Kidney (tissue), 14 donors: ENCODE measurements around the gene DDX46. TPM values are rescaled to one million over a fixed set of nuclear protein-coding genes. Genes with fewer than 3 reads are reported as not detected.

Experiments
- DNase-seq, 5 donors: peaks; one replicate each; pipeline ENCODE4 v3.0.0-alpha.2; 2013 to 2020
- FAIRE-seq: peaks from 2 replicates; lab custom pipeline; 2012; peaks lifted over from hg19 to GRCh38; lab: Jason Lieb, UNC
- H3K27ac ChIP-seq, 2 donors: one replicate each; pipeline ENCODE4 v1.7.0; 2013; ENCODE audit warnings: low read depth in 2 of 2, low read length in 2 of 2, inconsistent platforms in 1 of 2
- H3K27me3 ChIP-seq: one replicate; pipeline ENCODE4 v1.7.1; 2013; ENCODE audit warnings: low read length, inconsistent platforms; ENCODE audit not compliant: control insufficient read depth, insufficient read depth
- H3K36me3 ChIP-seq, 3 donors: one replicate each; pipeline versions ENCODE4 v1.7.0 to v1.7.1; 2013; ENCODE audit warnings: low read length in 3 of 3, control low read depth in 1 of 3, inconsistent platforms in 1 of 3; ENCODE audit not compliant: insufficient read depth in 3 of 3, control insufficient read depth in 2 of 3
- H3K4me1 ChIP-seq, 3 donors: one replicate each; pipeline versions ENCODE4 v1.7.0 to v1.7.1; 2013; ENCODE audit warnings: low read length in 3 of 3, inconsistent platforms in 1 of 3, low read depth in 1 of 3; ENCODE audit not compliant: control insufficient read depth in 2 of 3, insufficient read depth in 2 of 3
- H3K4me3 ChIP-seq, 3 donors: one replicate each; pipeline versions ENCODE4 v1.7.0 to v1.8.1; 2013; ENCODE audit warnings: low read length in 3 of 3, control low read depth in 1 of 3, inconsistent platforms in 1 of 3
- H3K9ac ChIP-seq, 3 donors: one replicate each; pipeline versions ENCODE4 v1.7.0 to v1.7.1; 2013; ENCODE audit warnings: low read length in 3 of 3, control low read depth in 1 of 3, inconsistent platforms in 1 of 3
- H3K9me3 ChIP-seq, 3 donors: one replicate each; pipeline versions ENCODE4 v1.7.0 to v1.7.1; 2013; ENCODE audit warnings: low read length in 3 of 3, control low read depth in 1 of 3, inconsistent platforms in 1 of 3; ENCODE audit not compliant: control insufficient read depth in 2 of 3, insufficient read depth in 1 of 3
- CTCF ChIP-seq: IDR thresholded peaks from 3 replicates; pipeline ENCODE4 v1.5.1; 2012; ENCODE audit warnings: mild to moderate bottlenecking, moderate library complexity, borderline replicate concordance; ENCODE audit not compliant: insufficient read depth; ENCODE audit errors: extremely low read depth
- intact Hi-C: fragments of 100-400 bp; cut with DNase I; formaldehyde crosslinking; loops from one replicate; pipeline ENCODE4 v1.11.1; 2022
- polyA plus RNA-seq: library from polyadenylated mRNA; stranded (reverse); fragments of 350-450 nt; fragmentation: Illumina TruSeq; extraction: RNeasy Lipid Tissue Mini Kit (QIAGEN cat#74804); gene quantifications from one replicate; pipeline ENCODE4 v1.2.3, GENCODE V29; 2014; ENCODE audit warnings: low read depth, low replicate concordance; ENCODE audit not compliant: insufficient read depth
- total RNA-seq: library from RNA; stranded (reverse); fragmentation: NEBNext Ultra II Directional; extraction: Animal tissue kit (Norgen Biotek cat#: 25700); gene quantifications from one replicate; pipeline ENCODE4 v1.2.1, GENCODE V29; 2021
- donor health status: control.
- donor health status: control.
- donor health status: control.
- donor health status: control.
- donor health status: control.
- donor health status: DM: yes; HTN: yes; CAD: no.
- donor health status: Normal renal cell carcinoma (clear cell type).

Gene DDX46
- total and polyA plus RNA-seq, 2 donors from 2014 or later = 11.3 to 39.7 TPM

DNA sequence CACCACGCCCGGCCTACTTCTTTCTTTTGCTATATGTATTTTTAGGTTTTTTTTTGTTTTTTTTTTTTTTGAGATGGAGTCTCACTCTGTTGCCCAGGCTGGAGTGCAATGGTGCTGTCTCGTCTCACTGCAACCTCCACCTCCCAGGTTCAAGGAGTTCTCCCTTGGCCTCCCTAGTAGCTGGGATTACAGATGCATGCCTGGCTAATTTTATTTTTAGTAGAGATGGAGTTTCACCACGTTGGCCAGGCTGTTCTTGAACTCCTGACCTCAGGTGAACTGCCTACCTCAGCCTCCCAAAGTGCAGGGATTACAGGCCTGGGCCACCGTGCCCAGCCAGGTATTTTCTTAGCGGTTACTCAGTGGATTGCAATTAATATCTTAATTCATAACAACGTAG is 63.3 kb downstream of the DDX46 start:
- H3K9me3 ChIP-seq = no peaks in the 10 kb centered on the region
- no peak overlapping the region for H3K4me3 ChIP-seq
- no peak for TF ChIP-seq CTCF
- no peaks in the 10 kb centered on the region for H3K27me3 ChIP-seq
- DNase-seq (no peak), FAIRE-seq (no peak)
- peaks cover 0 to 28% (median 8%) of the 10 kb centered on the region in 3 donors for H3K36me3 ChIP-seq
- intact Hi-C loops = no loop called here
- H3K9ac ChIP-seq = no peak overlapping the region
- no peak overlapping the region for H3K27ac ChIP-seq
- peaks cover 0 to 4% (median 0%) of the 10 kb centered on the region in 3 donors for H3K4me1 ChIP-seq

GRCh38 chr5:134824681-134825080 is 66.1 kb downstream of the DDX46 start:
- H3K27ac ChIP-seq = no peak overlapping the region
- no peak for FAIRE-seq
- no peak for TF ChIP-seq CTCF
- intact Hi-C loops = no loop called here
- H3K4me3 ChIP-seq = no peak overlapping the region
- peaks cover 0 to 17% (median 6%) of the 10 kb centered on the region in 3 donors for H3K36me3 ChIP-seq
- H3K4me1 ChIP-seq = no peaks in the 10 kb centered on the region
- no peak overlapping the region for H3K9ac ChIP-seq
- no peak for DNase-seq
- no peaks in the 10 kb centered on the region for H3K27me3 ChIP-seq
- no peaks in the 10 kb centered on the region for H3K9me3 ChIP-seq

DNA sequence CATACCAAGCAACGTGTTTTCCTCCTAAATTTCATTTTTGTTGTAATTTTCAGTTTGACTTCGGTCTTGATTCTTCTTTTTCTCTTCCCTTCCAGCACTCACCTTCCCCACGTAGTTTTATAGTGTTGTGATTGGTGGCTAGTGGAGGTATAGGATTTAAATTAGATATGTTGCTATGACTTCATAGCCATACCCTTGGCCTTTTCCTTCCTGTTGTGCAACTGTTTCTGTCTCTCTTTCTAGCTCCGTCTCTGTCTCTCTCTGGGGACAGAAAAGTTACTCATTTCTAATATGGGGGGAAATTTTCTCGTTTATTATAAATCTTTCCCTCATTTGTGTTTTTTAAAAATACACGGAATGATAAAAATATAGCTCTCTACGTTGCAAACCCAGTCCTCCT is 66.6 kb downstream of the DDX46 start:
- Histone ChIP-seq H3K4me3 (no peak overlapping the region), H3K27me3 (no peaks in the 10 kb centered on the region), H3K9me3 (no peaks in the 10 kb centered on the region), H3K9ac (no peak overlapping the region), H3K36me3 (peaks cover 0 to 17% (median 6%) of the 10 kb centered on the region in 3 donors), H3K4me1 (no peaks in the 10 kb centered on the region), H3K27ac (no peak overlapping the region)
- DNase-seq = no peak
- TF ChIP-seq CTCF = no peak
- FAIRE-seq = no peak
- intact Hi-C loops = no loop called here
